NK-92 (cell line): ENCODE results near the gene IER3.
"Not testable (repeated sequence)": the region's sequence is repeated elsewhere in the genome, so short reads cannot be mapped to it uniquely, and the experiment has no call there.

Source experiments
- DNase-seq: peaks from one replicate; lab custom pipeline; 2025; ENCODE audit not compliant: unreplicated experiment; lab: John Stamatoyannopoulos, UW

Gene IER3

DNA sequence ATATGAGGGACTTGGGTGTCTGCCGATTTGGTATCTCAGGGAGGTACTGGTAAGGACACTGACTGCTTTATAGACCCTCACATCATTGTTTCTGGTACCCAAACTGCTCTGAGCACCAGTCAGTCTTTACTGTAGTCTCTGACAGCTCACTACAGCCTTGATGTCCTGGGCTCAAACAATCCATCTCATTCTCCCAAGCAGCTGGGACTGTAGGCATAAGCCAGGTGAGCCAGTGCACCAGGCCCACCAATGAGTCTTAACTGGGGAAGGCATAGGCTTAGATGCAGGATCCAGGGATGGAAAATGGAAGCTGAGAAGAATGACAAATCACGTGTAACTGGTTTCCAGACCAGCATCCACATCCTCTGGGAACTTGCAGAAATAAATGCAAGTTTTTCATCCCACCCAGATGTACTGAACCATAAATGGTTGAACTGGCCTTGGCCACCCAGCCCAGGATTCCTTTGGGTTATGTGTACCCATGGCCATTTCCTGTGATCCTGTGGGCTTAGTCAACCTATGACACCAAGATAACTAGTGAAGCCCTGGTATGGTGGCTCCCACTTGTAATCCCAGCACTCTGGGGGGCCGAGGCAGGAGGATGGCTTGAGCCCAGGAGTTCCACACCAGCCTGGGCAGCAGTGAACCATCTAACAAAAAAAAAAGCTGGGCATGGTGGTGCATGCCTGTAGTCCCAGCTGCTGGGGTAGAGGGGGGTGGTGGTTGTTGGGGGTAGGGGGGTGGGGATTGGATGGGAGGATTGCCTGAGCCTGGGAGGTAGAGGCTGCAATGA, 18.4 kb downstream of the IER3 start:
- no peak for DNase-seq

DNA sequence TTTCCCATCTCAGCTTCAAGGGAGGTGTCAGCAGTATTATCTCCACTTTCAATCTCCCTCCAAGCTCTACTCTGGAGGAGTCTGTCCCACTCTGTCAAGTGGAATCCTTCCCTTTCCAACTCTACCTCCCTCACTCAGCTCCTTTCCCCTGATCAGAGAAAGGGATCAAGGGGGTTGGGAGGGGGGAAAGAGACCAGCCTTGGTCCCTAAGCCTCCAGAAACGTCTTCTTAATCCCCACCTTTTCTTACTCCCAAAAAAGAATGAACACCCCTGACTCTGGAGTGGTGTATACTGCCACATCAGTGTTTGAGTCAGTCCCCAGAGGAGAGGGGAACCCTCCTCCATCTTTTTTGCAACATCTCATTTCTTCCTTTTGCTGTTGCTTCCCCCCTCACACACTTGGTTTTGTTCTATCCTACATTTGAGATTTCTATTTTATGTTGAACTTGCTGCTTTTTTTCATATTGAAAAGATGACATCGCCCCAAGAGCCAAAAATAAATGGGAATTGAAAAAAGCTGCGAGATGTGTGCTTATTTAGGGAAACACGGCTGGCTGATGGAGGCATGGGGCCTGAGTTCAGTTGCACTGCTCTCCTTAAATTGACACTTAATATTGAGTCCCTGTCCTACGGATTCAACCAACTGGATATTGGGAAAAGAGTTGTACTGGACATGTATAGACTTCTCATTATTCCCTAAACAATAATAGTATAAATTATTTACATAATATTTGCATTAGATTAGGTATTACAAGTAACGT, 19.3 kb downstream of the IER3 start:
- DNase-seq = no peak

DNA sequence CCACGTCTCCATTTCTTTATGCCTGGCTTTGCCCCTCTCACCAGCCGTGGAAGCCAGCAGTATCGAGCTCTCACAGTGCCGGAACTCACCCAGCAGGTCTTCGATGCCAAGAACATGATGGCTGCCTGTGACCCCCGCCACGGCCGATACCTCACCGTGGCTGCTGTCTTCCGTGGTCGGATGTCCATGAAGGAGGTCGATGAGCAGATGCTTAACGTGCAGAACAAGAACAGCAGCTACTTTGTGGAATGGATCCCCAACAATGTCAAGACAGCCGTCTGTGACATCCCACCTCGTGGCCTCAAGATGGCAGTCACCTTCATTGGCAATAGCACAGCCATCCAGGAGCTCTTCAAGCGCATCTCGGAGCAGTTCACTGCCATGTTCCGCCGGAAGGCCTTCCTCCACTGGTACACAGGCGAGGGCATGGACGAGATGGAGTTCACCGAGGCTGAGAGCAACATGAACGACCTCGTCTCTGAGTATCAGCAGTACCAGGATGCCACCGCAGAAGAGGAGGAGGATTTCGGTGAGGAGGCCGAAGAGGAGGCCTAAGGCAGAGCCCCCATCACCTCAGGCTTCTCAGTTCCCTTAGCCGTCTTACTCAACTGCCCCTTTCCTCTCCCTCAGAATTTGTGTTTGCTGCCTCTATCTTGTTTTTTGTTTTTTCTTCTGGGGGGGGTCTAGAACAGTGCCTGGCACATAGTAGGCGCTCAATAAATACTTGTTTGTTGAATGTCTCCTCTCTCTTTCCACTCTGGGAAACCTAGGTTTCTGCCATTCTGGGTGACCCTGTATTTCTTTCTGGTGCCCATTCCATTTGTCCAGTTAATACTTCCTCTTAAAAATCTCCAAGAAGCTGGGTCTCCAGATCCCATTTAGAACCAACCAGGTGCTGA, 20.3 kb downstream of the IER3 start:
- not testable (repeated sequence) for DNase-seq

- not testable (repeated sequence) for DNase-seq
These were observed 21.0 kb downstream of the IER3 start for GRCh38 chr6:30723159-30723842.

DNA sequence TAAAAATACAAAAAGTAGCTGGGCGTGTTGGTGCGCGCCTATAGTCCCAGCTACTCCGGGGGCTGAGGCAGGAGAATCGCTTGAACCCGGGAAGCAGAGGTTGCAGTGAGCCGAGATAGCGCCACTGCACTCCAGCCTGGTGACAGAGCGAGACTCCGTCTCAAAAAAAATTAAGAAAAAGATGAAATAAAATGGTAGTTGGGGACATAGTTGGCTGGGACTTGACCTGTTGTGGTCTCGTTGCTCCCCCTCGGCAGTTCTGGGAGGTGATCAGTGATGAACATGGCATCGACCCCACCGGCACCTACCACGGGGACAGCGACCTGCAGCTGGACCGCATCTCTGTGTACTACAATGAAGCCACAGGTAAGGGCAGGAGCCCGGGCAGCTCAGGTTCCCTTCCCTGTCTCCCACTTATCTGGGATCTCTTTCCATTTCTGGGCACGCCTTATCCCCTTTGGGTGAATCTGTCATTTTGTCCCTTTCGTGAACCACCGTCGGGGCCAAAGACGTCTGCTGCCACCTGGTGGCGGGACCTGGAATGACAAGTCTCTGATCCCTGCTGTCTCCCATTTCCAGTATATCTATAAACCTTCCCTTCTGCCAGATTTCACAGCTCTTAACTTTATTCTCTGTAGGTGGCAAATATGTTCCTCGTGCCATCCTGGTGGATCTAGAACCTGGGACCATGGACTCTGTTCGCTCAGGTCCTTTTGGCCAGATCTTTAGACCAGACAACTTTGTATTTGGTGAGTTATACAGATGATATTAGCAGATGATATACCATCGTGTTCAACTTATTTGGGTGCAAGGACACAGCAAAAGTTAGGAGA, 21.9 kb downstream of the IER3 start:
- DNase-seq = no peak

GRCh38 chr6:30722025-30722279, 22.4 kb downstream of the IER3 start:
- not testable (repeated sequence) for DNase-seq

- peak; percentile 46 for DNase-seq
These were observed 22.9 kb downstream of the IER3 start for GRCh38 chr6:30721198-30722024.

DNA sequence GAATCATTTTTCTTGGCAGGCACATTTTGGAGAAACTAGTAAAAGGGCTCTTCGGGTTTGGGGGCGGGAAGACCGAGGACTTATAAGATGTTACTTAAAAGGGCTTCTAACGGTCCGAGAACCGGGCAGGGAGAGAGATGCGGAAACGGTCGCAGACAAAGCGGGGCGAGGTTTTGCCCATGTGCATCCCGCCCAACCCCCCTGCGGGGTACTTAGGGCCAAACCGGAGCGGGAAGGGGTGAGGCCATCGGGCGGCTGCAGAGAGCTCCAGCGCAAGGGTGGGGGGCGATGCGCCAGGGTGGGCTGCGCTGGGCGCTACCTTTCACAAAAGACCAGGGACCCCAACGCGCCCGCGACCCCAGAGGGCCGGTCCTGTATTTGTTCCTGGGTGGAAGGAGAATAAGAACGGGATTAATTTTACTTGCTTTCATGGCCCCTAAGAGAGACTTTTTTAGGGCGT, 23.6 kb downstream of the IER3 start:
- DNase-seq = no peak

- peak; percentile 67 for DNase-seq
These were observed 24.3 kb downstream of the IER3 start, which contains the start of gene TUBB for GRCh38 chr6:30719791-30720737. TSS of gene TUBB (plus strand) at chr6:30720352. CDS start at chr6:30720507, 155 bp downstream.

DNA sequence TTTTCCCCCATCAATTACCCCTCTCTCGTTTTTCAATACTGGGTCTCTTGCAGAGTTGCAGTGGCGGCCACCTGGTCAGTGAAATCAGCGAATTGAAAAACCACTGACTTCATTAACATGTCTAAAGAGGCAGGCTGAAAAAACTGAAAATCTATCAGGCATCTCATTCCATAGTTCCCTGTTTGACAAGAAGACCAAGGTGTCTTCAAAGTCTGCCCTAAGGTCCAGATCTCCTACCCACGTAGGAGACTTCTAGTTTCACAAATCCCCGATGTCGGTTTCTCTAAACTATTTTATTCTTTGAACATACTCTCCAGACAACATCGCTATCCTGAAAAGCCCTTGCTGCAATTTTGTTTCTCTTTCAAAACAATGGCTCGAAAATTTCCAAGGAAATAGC, 25.0 kb downstream of the IER3 start:
- DNase-seq = no peak

- DNase-seq = not testable (repeated sequence)
These were observed 26.3 kb downstream of the IER3 start for GRCh38 chr6:30717845-30718720.

- DNase-seq = peak; percentile 95
These were observed 27.1 kb downstream of the IER3 start, which contains the start of gene MDC1 for GRCh38 chr6:30717129-30717844. TSS of gene MDC1 (minus strand) at chr6:30717281. CDS start at chr6:30715175, 2,106 bp downstream.

- no peak for DNase-seq
These were observed 27.5 kb downstream of the IER3 start for GRCh38 chr6:30716879-30717128.

- no peak for DNase-seq
These were observed 30.1 kb downstream of the IER3 start for GRCh38 chr6:30714263-30714662.

DNA sequence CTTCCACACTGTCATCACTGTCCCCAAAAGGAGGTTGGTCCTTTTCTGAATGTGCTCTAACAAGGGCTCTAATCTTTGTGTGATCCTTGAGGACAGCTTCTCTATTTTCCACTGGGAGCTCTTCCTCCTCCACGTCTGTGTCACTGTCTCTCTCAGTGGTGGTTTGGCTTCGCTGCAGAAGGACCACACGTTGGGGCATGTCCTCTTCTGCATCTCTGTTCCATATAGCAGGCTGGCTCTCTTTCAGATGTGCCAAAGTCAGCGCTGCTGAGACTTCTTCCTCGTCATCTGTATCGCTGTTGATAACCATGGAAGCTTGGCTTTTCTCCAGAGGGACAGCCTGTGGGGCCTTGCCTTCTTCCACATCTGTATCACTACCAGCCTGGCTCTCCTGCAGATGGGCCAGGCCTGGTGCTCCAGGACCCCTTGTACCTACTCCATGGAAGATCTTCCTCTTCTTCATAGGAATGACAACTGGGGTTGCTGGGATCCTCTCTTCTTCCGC, 31.9 kb downstream of the IER3 start:
- DNase-seq = no peak

GRCh38 chr6:30711758-30712380, 32.5 kb downstream of the IER3 start:
- DNase-seq = no peak
